Dendritic cell treated with granulocyte-macrophage colony-stimulating factor and Interleukin-4, amounts not matched to agents 40 ng/mL and 50 ng/mL, for 4 days (primary cell): ENCODE results near the gene PCDH18.

Experiments
- H3K27ac Mint-ChIP-seq: one replicate; pipeline ENCODE4 v1.8.0; 2022; ENCODE audit warnings: mild to moderate bottlenecking, mixed read lengths
- H3K27me3 Mint-ChIP-seq: one replicate; pipeline ENCODE4 v1.8.0; 2022; ENCODE audit warnings: mild to moderate bottlenecking, mixed read lengths
- H3K36me3 Mint-ChIP-seq: one replicate; pipeline ENCODE4 v1.8.0; 2022; ENCODE audit warnings: low read depth, mixed read lengths
- H3K4me1 Mint-ChIP-seq: one replicate; pipeline ENCODE4 v1.8.0; 2022; ENCODE audit warnings: low read depth, mixed read lengths
- H3K4me3 Mint-ChIP-seq: one replicate; pipeline ENCODE4 v1.8.0; 2022; ENCODE audit warnings: mild to moderate bottlenecking, moderate library complexity, mixed read lengths
- H3K9me3 Mint-ChIP-seq: one replicate; pipeline ENCODE4 v1.8.0; 2022; ENCODE audit warnings: mixed read lengths
- intact Hi-C: fragments of 100-400 bp; cut with micrococcal nuclease; formaldehyde crosslinking; loops from one replicate; pipeline ENCODE4 v1.15.0; 2022

Gene PCDH18

DNA sequence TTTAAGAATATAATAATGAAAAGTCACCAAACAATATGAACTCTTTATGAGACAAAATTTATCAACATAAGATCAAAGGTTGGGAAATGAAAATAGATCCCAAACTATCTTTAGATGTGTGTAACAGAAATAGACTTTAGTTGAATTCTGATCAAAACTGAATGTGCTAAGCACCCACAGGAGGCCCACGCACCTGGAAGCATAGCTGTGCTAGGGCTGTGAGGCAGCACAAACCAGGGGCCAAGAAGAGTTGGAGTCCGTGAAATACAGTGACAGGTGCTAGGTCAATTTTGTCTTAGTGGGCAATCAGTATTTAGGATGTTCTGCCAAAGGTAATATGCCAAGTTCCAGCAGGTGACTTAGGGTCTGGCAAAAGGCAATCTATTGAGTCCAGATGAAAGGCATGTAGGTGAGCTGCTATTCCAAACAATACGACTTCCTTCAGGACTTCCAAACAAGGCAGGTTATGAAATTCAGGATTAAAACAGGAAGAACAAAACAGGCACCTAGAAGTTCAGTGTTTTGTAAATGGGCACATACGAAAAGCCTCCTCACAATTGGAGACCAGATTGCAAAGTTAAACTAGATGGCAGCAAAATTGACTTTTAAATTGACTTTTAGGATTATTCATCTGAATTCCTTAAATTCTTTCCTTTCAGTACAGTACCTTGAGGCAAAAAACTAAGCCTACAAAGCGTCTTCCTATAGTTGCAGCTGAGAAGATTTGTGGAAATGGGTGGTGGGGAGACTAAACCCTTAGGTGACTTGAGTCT lies 4.7 kb upstream of the PCDH18 start:
- Mint-ChIP-seq H3K36me3 (no peaks in the 10 kb centered on the region), H3K9me3 (no peaks in the 10 kb centered on the region)
- intact Hi-C loops = no loop called here

DNA sequence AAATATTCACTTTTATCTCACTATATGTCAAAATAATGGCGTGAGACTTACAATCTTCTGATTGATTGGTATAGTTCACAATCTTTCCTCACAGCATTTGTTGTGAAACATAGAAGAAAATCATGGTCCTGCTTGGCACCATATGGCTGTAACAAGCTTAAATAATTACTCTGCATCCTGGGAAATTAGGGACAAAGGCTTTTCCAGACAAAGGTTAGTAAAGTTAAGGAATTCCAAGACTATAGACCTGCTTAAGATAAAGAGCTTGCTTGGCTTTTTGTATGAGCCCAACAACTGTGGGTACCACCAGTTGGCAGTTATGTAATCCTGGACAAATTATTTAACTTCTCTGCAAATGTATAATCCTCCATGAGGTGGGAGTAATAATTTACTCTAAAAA lies 3.4 kb upstream of the PCDH18 start:
- H3K9me3 Mint-ChIP-seq = no peaks in the 10 kb centered on the region
- no peaks in the 10 kb centered on the region for H3K27me3 Mint-ChIP-seq
- no peak overlapping the region for H3K4me3 Mint-ChIP-seq
- H3K4me1 Mint-ChIP-seq = no peaks in the 10 kb centered on the region
- no peaks in the 10 kb centered on the region for H3K36me3 Mint-ChIP-seq
- no peak overlapping the region for H3K27ac Mint-ChIP-seq
- intact Hi-C loops = no loop called here

More for the DNA sequence above, 4.7 kb upstream of the PCDH18 start:
- H3K27me3 Mint-ChIP-seq = no peaks in the 10 kb centered on the region
- H3K4me1 Mint-ChIP-seq = no peaks in the 10 kb centered on the region
- H3K4me3 Mint-ChIP-seq = no peak overlapping the region
- no peak overlapping the region for H3K27ac Mint-ChIP-seq

DNA sequence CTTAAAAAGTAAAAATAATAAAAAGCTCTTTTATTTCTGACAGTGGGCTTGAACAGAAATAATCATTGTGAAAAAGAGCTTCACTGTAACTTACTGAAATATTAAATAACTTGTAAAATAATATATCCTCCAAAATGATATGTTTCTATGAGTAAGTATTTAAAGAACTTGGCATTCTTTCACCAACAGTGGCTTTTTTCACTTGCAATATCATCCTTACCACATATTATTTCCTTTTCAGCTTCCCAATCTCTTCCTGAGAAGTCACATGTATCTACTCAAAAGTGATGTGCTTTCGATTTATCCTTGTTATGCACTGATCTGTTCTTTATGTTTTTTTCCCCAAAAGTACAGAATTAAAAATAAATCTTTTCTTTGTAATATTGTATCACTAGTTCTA lies 2.2 kb upstream of the PCDH18 start:
- H3K36me3 Mint-ChIP-seq = no peaks in the 10 kb centered on the region
- intact Hi-C loops = no loop called here
- H3K4me3 Mint-ChIP-seq = no peak overlapping the region
- no peak overlapping the region for H3K27ac Mint-ChIP-seq
- H3K9me3 Mint-ChIP-seq = no peaks in the 10 kb centered on the region
- no peaks in the 10 kb centered on the region for H3K4me1 Mint-ChIP-seq
- no peaks in the 10 kb centered on the region for H3K27me3 Mint-ChIP-seq

DNA sequence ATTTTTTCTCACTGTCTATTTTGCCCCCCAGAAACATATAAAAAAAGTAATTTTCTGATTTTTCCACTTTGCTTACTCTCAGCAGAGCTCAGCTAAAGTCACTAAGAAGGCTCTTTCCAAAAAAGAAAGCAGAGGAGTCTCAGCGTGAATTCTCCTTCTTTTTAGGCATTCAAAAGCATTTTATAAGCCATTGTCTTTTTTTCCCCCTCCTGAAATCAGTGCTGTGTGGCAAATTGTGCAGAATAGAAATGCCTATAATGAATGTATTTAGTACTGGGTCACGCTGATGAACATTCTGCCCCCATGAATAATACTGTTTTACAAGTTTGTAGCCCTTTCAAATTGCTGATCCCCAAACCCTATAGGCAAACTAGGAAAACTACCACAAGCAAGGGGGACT lies 1.6 kb upstream of the PCDH18 start:
- Mint-ChIP-seq H3K27ac (no peak overlapping the region), H3K36me3 (no peaks in the 10 kb centered on the region), H3K4me3 (no peak overlapping the region), H3K9me3 (no peaks in the 10 kb centered on the region), H3K27me3 (no peaks in the 10 kb centered on the region), H3K4me1 (no peaks in the 10 kb centered on the region)
- intact Hi-C loops = no loop called here

DNA sequence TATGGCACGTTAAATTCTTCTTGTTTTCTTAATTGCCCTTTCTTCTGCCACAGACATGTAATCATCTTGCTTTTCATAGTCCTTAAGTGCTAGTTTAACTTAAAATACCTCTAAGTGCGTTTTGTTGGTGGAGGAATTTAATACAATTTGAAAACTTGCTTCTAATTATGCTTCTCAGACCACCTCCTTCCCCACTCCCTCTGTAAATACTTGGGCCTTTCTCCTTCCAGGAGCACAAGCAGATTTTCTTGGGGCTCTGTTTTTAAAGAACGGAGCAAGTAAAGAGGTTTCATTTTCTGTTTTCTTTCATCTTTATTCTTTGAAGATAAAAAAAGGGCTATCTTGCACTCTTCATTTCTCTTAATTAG lies 559 bp upstream of the PCDH18 start:
- intact Hi-C loops = no loop called here
- no peaks in the 10 kb centered on the region for H3K36me3 Mint-ChIP-seq
- H3K4me1 Mint-ChIP-seq = no peaks in the 10 kb centered on the region
- H3K27me3 Mint-ChIP-seq = no peaks in the 10 kb centered on the region
- no peak overlapping the region for H3K4me3 Mint-ChIP-seq
- H3K27ac Mint-ChIP-seq = no peak overlapping the region
- H3K9me3 Mint-ChIP-seq = no peaks in the 10 kb centered on the region

DNA sequence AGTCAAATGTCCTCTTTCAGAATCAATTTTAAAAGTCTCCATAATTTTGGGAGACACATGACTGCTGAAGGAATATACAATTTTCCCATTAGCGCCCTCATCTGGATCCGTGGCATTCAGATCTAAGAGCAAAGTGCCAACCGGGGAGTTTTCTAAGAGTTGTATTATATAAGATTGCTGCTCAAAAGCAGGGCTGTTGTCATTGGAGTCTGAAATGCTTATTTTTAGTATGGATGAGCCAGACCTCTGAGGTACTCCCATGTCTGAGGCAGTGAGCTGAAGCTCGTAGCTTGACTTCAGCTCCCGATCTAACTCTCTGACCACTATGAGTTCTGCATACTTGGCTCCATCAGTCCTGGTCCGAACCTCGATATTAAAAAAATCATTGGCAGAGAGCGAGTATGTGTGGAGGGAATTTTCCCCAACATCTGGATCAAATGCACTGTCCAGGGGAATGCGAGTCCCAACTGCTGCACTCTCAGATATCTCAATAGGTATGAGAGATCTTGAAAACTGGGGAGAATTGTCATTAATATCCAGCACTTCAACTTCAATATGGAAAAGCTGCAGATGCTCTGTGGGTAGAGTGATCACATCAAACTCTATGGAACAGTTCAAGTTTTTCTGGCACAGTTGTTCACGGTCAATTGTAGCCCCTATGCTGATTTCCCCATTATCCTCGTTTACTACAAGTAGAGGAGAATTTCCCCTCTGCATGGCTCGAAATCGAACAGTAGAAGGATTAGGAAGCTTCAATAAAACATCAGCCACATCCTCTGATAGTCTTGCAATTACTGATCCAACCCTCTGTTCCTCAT lies 917 bp downstream of the PCDH18 start:
- no peaks in the 10 kb centered on the region for H3K27me3 Mint-ChIP-seq
- intact Hi-C loops = no loop called here
- H3K9me3 Mint-ChIP-seq = no peaks in the 10 kb centered on the region
- H3K36me3 Mint-ChIP-seq = no peaks in the 10 kb centered on the region
- no peak overlapping the region for H3K27ac Mint-ChIP-seq
- no peaks in the 10 kb centered on the region for H3K4me1 Mint-ChIP-seq
- no peak overlapping the region for H3K4me3 Mint-ChIP-seq

DNA sequence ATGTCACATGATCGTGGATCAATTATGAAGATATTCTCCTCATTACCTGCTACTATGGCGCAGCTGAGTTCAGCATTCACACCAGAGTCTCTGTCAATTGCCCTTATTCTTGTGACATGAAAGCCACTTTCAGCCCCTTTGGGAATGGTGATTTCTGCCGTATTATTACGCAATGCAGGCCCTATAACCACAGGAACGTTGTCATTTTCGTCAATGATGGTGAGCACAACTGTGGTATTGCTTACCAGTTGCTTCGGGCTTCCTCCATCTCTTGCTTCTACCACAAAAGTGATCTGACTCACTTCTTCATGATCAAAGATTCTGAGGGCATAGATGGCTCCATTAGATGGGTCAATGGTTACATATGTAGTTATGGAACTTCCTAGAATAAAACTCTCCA lies 2.1 kb downstream of the PCDH18 start:
- intact Hi-C loops = no loop called here
- H3K4me1 Mint-ChIP-seq = no peaks in the 10 kb centered on the region
- H3K27ac Mint-ChIP-seq = no peak overlapping the region
- no peaks in the 10 kb centered on the region for H3K36me3 Mint-ChIP-seq
- no peaks in the 10 kb centered on the region for H3K27me3 Mint-ChIP-seq
- H3K9me3 Mint-ChIP-seq = no peaks in the 10 kb centered on the region
- H3K4me3 Mint-ChIP-seq = no peak overlapping the region

DNA sequence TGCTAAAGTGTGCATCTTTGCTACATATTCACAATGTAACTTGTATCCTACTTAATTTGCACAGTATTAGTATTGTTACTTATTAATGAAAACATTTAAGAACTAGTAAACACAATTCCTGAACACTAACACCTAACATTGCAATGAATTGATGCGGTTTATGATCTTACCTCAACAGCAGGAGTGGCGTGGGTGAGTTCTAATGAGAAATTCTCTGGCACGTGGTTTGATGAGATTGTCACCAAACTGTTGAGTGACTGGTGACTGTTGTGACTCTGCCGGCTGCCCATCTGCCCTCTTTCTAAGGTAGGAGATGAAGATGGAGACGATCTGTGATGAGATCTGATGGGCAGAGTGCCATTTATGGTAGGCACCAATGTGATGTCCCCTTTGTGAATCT lies 2.9 kb downstream of the PCDH18 start:
- H3K36me3 Mint-ChIP-seq = no peaks in the 10 kb centered on the region
- H3K4me1 Mint-ChIP-seq = no peaks in the 10 kb centered on the region
- H3K27me3 Mint-ChIP-seq = no peaks in the 10 kb centered on the region
- H3K9me3 Mint-ChIP-seq = no peaks in the 10 kb centered on the region
- H3K27ac Mint-ChIP-seq = no peak overlapping the region
- intact Hi-C loops = no loop called here
- no peak overlapping the region for H3K4me3 Mint-ChIP-seq

DNA sequence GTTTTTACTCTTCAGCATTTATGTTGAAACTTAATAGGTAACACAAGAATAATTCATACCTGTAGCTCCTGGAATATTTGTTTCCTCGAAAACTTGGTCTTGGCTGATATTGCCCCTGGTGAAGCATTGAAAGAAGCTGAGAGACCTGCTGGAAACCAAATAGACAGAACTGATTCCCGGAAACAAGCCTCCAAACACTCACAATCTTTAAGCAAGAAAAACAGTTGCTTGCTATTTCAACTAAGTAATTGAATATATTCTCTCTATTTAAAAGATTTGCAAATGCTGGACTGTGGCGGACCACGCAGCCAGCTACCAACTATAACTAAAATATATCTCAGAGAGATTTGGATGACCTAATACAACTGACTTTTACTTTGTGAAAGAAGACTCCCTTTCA lies 3.6 kb downstream of the PCDH18 start:
- no peak overlapping the region for H3K27ac Mint-ChIP-seq
- H3K9me3 Mint-ChIP-seq = no peaks in the 10 kb centered on the region
- H3K4me3 Mint-ChIP-seq = no peak overlapping the region
- no peaks in the 10 kb centered on the region for H3K27me3 Mint-ChIP-seq
- H3K4me1 Mint-ChIP-seq = no peaks in the 10 kb centered on the region
- intact Hi-C loops = no loop called here
- no peaks in the 10 kb centered on the region for H3K36me3 Mint-ChIP-seq

DNA sequence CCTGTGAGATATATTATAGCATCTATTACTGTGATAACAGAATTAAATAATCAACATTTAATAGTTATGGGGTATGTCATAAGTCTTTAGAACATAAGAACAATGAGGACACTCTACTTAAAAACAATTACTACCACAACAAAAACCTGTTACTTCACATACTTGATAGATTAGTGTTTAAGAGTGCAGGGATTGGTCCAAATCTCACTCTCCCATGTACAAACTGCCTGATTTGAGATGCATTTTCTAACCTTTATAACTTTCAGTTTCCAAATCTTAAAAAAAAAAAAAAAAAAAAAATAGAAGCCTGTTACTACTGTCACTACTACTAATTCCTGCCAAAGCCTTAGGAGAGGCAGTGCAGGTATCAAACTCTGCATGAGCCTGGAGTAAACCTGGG lies 5.6 kb downstream of the PCDH18 start:
- no peaks in the 10 kb centered on the region for H3K27me3 Mint-ChIP-seq
- intact Hi-C loops = no loop called here
- H3K27ac Mint-ChIP-seq = no peak overlapping the region
- H3K36me3 Mint-ChIP-seq = no peaks in the 10 kb centered on the region
- H3K4me3 Mint-ChIP-seq = no peak overlapping the region
- no peaks in the 10 kb centered on the region for H3K9me3 Mint-ChIP-seq
- H3K4me1 Mint-ChIP-seq = no peaks in the 10 kb centered on the region

DNA sequence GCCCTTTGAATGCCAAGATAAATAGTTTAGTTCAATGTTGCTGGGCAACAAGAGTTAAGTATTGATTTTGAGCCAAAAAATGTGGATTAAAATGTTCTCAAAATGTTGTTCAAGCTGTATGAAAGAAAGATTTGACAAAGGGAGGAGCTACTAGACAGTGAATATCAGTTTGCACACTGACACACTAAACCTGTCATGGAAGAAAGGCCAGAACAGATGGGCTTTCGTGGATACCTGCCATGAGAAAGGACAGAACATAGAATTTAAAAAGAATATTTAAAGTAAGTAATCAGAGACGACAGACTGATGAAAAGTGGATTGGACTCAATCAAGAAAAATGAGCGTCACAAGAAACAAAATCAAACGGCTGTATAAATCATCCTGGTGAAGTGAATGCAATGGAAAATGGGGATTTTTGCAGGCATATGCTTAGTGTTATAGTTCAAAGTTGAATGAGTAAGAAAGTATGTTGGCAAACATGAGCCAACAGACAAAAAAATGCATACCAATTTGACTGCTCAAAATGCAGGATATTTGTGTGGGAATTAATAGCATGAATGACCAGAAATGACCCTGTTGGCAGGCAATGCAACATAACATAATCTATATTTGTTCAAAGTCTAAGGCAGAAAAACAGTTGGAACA lies 7.4 kb downstream of the PCDH18 start:
- no peaks in the 10 kb centered on the region for H3K9me3 Mint-ChIP-seq
- H3K4me1 Mint-ChIP-seq = no peaks in the 10 kb centered on the region
- H3K27me3 Mint-ChIP-seq = no peaks in the 10 kb centered on the region
- no peak overlapping the region for H3K4me3 Mint-ChIP-seq
- intact Hi-C loops = no loop called here
- H3K27ac Mint-ChIP-seq = no peak overlapping the region
- H3K36me3 Mint-ChIP-seq = no peaks in the 10 kb centered on the region

DNA sequence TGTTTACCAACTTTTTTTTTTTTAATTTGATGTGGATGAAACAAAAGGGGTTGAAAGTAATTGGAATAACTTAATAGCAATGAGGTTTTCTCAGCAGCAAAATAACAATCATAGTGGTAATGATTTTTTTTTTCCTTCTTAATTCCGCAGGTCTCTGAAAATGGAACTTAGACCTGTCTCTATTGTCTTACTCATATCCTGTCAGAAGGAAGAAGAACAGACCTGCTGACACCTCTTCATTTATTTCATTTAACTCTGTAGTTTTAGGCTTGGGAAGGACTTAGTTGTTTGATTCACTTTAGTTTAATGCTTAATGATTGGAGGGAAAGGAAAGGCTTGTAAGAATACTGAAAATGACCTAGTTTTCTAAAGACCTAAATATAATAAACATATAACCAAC lies 9.0 kb downstream of the PCDH18 start:
- Mint-ChIP-seq H3K36me3 (no peaks in the 10 kb centered on the region), H3K9me3 (no peaks in the 10 kb centered on the region), H3K4me3 (no peak overlapping the region), H3K4me1 (no peaks in the 10 kb centered on the region), H3K27ac (no peak overlapping the region), H3K27me3 (no peaks in the 10 kb centered on the region)
- intact Hi-C loops = no loop called here

DNA sequence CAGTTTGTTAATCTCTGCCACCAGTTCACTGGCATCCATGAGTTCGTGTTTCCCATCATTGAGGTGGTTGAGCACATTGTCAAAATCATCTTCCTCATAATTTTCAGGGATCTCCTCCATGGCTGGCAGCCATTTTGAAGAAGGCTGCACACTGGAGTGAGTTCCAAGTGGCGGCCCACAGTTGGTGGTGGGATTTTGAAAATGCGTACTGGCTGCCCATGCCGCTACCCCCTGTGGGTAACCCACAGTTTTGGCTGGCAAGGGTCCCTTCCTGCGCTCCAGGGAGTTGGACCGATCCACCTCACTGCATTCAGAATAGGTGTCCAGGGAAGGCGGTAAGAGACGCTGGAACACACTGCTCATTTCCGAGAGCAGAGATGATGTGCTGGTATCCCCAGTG lies 11.2 kb downstream of the PCDH18 start:
- no peaks in the 10 kb centered on the region for H3K4me1 Mint-ChIP-seq
- no peak overlapping the region for H3K27ac Mint-ChIP-seq
- H3K36me3 Mint-ChIP-seq = no peaks in the 10 kb centered on the region
- intact Hi-C loops = no loop called here
- no peak overlapping the region for H3K4me3 Mint-ChIP-seq
- H3K9me3 Mint-ChIP-seq = no peaks in the 10 kb centered on the region
- H3K27me3 Mint-ChIP-seq = no peaks in the 10 kb centered on the region

DNA sequence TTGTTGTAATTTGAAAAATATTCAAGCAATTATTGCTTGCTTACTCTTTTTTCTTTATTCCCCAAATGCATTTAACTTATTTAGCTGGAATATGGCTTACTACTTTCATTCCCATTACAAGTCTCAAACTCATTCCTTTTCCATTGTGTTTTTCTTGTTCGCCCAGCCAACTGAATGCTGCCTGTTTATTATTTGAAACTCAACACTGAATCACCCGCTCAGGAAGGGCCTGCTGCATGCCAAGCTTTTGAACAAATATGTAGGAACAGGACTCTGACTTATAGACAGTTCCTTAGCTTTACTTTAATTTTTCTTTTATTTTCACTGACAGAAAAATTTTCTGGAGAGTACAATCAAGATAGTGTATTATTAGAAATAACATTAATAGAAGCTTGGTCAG lies 12.9 kb downstream of the PCDH18 start:
- intact Hi-C loops = no loop called here
- no peak overlapping the region for H3K27ac Mint-ChIP-seq
- H3K9me3 Mint-ChIP-seq = no peaks in the 10 kb centered on the region
- no peak overlapping the region for H3K4me3 Mint-ChIP-seq
- H3K4me1 Mint-ChIP-seq = no peaks in the 10 kb centered on the region
- H3K27me3 Mint-ChIP-seq = no peaks in the 10 kb centered on the region
- no peaks in the 10 kb centered on the region for H3K36me3 Mint-ChIP-seq
